ENCODE results near the gene CDC14B. TPM values are rescaled to one million over a fixed set of nuclear protein-coding genes. Genes with fewer than 3 reads are reported as not detected.
"Not testable (repeated sequence)": the region's sequence is repeated elsewhere in the genome, so short reads cannot be mapped to it uniquely, and the experiment has no call there.

The CDC14B gene
- total RNA-seq, 2 experiments from 2014 or later: 2.7 to 3.1 TPM

DNA sequence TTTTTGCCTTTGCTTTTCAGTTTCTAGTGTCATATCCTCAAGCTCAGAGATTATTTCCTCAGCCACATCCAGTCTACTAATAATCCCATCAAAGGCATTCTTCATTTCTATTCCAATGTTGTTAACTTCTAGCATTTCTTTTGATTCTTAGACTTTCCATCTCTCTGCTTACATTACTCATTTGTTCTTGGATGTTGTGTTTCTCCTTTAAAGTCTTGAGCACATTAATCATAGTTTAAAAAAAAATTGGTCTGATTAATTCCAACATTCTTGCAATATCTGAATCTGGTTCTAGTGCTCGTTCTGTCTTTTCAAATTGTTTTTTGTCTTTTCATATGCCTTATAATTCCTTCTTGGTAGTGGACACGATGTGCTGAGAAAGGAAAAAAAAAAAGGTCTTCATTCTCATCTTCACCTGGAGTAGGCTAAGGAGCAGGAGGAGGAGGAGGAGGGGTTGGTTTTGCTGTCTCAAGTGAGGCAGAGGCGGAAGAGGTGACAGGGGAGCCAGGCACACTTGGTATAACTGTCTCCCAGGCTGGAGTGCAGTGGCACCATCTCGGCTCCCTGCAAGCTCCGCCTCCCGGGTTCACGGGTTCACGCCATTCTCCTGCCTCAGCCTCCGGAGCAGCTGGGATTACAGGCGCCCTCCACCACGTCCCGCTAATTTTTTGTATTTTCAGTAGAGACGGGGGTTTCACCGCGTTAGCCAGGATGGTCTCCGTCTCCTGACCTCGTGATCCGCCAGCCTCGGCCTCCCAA, 19.1 kb upstream of the CDC14B start:
- CTCF ChIA-PET: no interaction called here
- POLR2A ChIA-PET: no interaction called here

- ChIA-PET POLR2A (no interaction called here), CTCF (no interaction called here)
Measured at GRCh38 chr9:96636368-96636767, 16.7 kb upstream of the CDC14B start.

DNA sequence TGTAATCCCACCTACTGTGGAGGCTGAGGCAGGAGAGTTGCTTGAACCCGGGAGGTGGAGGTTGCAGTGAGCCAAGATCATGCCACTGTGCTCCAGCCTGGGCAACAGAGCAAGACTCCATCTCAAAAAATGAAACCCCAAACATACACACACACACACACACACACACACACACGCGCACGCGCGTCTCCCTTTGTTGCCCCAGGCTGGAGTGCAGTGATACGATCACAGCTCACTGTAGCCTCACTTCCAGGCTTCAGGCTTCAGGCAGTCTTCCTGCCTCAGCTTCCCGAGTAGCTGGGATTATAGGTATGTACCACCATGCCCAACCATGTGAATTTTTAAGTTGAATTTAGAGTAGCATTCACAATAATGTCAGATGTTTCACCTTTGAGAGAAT, 13.9 kb upstream of the CDC14B start:
- CTCF ChIA-PET, POLR2A ChIA-PET: not testable (repeated sequence)

GRCh38 chr9:96626912-96627311, 7.3 kb upstream of the CDC14B start:
- POLR2A ChIA-PET: no interaction called here
- CTCF ChIA-PET: no interaction called here

GRCh38 chr9:96621618-96622017, 2.0 kb upstream of the CDC14B start:
- POLR2A ChIA-PET: no interaction called here
- CTCF ChIA-PET: no interaction called here

DNA sequence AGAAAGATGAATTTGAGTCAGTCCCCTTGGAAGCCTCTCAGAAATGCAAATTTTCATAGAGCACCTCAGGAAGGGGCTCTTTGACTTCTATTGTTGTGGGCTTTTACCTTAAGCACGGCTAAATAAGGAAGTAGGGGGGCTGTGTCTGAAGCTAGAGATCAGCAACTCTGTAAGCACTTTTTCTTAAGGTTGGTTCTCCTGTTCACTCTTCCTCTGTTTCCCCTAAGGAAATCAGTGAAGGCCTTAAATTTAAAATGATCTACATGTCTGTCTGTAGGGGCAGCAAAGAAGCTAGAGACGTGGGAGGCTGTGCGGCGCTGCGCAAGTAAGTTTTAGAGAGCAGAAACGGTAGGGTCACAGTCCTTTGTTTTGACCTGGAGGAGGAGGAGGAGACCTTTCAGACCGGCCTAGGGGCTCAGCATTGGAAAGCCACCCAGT, 1.2 kb upstream of the CDC14B start:
- ChIA-PET POLR2A (no interaction called here), CTCF (no interaction called here)

DNA sequence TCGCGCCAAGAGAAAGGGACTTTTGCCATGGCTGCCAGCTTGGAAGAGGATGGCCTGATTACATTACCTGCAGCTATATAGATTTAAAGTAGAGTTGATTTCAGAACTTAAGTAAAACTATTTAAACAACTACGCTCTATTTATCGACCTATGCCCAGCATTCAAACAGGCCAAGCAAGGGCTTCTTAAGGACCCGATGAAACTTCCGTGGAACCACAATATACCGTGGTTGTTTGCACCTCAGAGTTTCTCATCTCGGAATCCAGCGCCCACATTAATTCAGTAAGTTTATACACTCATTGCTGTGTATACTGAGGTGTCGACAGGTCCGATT, 505 bp upstream of the CDC14B start:
- POLR2A ChIA-PET: no interaction called here
- CTCF ChIA-PET: no interaction called here

- ChIA-PET POLR2A (no interaction called here), CTCF (interaction anchor here (0.6 to 1.3 kb wide), 2 partner anchors 9 to 168 kb away, joined by 3 read pairs; no protein-coding TSS in a partner anchor)
Measured at GRCh38 chr9:96619124-96619465, 548 bp downstream of the CDC14B start.

DNA sequence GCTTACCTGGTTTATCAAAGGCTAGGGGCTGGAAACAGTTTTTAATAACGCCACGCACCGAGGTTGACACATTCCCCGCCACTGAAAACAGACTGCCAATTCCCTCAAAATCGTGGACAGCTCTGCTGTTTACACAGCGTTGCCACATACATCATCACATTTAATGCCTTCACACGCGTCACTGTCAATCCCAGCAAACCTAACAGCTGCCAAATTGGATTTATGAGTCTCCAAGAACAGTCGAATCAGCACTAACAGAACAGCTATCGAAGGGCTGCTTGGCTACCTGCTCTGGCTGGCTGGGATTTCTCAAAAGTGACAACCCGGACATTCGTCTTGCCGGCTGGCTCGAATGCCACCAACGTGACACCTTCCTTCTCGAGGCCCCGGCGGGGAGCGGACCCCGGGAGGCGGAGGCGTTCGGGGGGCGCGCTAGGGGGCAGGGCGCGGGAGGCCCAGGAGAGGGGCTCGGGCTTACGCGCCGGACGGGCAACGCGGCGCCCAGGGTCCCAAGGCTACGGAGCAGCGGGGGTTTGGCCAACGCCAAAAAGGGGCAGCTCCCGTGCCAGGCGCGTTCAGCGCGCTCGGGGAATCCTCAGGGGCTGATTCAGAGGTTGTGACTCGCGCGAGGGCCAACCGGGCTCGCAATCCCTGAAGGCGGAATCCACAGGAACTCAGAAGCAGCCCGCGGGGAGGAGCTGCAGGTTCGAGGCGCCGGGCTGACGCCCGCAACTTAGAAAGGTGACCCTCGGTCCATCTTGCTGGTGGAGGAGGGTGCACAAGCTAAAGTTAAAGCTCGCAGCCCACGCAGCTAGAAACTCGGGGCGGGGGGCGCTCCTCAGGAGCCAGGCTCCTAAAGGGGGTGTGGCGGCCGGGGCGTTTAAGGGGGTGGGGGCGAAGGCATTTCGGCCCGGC, 1.2 kb downstream of the CDC14B start:
- ChIA-PET CTCF (interaction anchor here (0.6 to 1.3 kb wide), 2 partner anchors 8 to 167 kb away, joined by 3 read pairs; no protein-coding TSS in a partner anchor), POLR2A (no interaction called here)

- POLR2A ChIA-PET: no interaction called here
Measured at GRCh38 chr9:96617439-96618185, 2.0 kb downstream of the CDC14B start.

GRCh38 chr9:96616817-96617438, 2.7 kb downstream of the CDC14B start:
- CTCF ChIA-PET: no interaction called here
- POLR2A ChIA-PET: no interaction called here

More at GRCh38 chr9:96617439-96618185, 2.0 kb downstream of the CDC14B start:
- CTCF ChIA-PET: no interaction called here

DNA sequence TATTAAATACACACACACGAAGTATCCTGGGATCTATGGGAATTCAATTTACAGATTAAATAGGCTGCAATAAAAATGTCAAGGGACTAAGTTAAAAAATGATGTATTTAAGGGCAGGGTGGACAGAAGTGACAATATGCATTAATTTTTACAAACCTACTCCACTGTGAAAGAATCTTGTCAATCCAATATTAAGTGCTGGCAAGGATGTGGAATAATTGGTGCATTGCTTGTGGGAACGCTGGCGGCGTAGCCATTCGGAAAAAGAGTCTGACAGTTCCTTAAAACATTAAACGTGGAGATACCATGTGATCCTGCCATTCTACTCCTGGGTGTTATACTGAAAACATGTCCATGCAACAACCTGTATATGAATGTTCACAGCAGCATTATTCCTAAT, 4.2 kb downstream of the CDC14B start:
- POLR2A ChIA-PET: no interaction called here
- CTCF ChIA-PET: no interaction called here

GRCh38 chr9:96614664-96615063, 5.0 kb downstream of the CDC14B start:
- POLR2A ChIA-PET, CTCF ChIA-PET: not testable (repeated sequence)

DNA sequence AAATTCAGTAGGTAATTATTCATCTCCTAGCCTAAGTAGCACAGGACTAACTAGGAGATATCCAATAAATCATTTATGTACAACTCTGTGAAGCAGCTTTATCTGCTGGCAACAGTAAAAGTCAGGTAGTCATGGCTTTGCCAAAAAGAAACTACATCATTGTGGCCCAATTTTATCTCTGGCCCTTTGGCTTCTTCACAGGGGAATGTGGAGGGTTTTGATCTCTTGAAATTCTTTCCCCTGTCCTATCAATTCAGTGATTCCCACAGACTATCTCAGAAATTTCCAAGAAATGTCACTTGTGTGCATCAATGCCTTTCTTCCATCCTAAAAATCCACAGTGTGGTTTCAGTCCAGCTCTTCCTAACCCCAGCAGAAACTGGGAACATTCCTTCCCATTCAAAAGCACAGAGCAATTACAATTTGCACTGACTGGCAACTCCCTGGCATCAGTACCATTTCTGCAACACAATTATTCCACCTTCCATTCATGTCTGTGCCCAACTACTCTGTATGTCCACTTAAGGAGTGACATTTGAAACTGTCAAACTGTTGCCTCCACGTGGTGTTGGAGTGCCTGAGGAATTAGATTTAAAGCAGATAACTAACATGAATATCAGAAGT, 6.6 kb downstream of the CDC14B start:
- CTCF ChIA-PET: no interaction called here
- POLR2A ChIA-PET: no interaction called here

- ChIA-PET POLR2A (no interaction called here), CTCF (no interaction called here)
Measured at GRCh38 chr9:96612105-96612965, 7.3 kb downstream of the CDC14B start.

GRCh38 chr9:96611302-96611701, 8.3 kb downstream of the CDC14B start:
- ChIA-PET CTCF (interaction anchor here (1.3 kb wide), 1 partner anchor 8 kb away, joined by 3 read pairs; no protein-coding TSS in a partner anchor), POLR2A (no interaction called here)

GRCh38 chr9:96609732-96610131, 9.9 kb downstream of the CDC14B start:
- CTCF ChIA-PET: interaction anchor here (1.3 kb wide), 1 partner anchor 9 kb away, joined by 3 read pairs; no protein-coding TSS in a partner anchor
- POLR2A ChIA-PET: no interaction called here

GRCh38 chr9:96607971-96608370, 11.7 kb downstream of the CDC14B start:
- ChIA-PET CTCF (no interaction called here), POLR2A (no interaction called here)

GRCh38 chr9:96605328-96605727, 14.3 kb downstream of the CDC14B start:
- ChIA-PET CTCF (no interaction called here), POLR2A (no interaction called here)
